Stimulated activated CD8-positive, alpha-beta memory T cell treated with anti-CD3 and anti-CD28 coated beads, Interleukin-4, amount 100 ng/mL, for 4 hours (primary cell): ENCODE measurements around the gene IKZF5.

Experiments
- DNase-seq, 2 donors: peaks; one replicate each; pipeline ENCODE4 v3.0.0-alpha.2; 2020; ENCODE audit warnings: low read depth in 2 of 2, low spot score in 1 of 2

IKZF5 gene

DNA sequence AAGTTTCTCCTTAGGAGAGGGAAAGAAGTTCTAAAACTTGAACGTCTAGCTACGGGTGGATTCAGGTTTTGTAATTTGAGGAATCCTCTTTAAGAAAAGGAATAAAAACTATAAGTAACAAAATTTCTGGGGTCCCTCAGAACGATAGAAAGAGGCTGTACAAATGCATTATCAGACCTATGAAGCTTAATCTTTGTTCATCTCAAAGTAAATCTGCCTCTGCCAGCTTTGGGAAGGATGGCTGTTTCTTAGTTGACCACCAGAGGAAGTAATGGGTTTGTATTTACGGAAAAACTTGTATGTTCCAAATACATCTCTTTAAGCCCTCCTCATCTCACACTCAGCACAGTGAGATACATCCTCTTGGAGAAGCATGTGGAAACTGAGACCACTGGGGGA is 27.5 kb downstream of the IKZF5 start:
- DNase-seq: no peak

- peak; percentile 77 to 79 for DNase-seq
Observed at GRCh38 chr10:122980209-122981065, 28.2 kb downstream of the IKZF5 start, which contains the start of gene PSTK. PSTK (plus strand) TSS chr10:122980401; CDS start chr10:122980480, 79 bp downstream.

GRCh38 chr10:122974543-122975064 is 34.0 kb downstream of the IKZF5 start:
- no peak for DNase-seq

DNA sequence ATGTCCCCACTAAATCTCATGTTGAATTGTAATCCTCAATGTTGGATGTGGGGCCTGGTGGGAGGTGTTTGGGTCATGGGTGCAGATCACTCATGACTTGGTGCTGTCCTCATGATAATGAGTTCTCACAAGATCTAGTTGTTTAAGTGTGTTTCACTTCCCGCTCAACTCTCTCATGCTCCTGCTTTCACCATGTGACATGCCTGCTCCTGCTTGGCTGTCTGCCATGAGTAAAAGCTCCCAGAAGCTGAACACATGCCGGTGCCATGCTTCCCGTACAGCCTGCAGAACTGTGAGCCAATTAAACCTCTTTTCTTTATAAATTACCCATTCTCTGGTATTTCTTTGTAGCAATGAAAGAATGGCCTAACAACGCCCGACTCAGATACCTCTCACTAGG is 34.6 kb downstream of the IKZF5 start:
- DNase-seq: no peak

GRCh38 chr10:122968698-122969097 is 39.9 kb downstream of the IKZF5 start:
- DNase-seq: no peak

GRCh38 chr10:122966879-122967278 is 41.7 kb downstream of the IKZF5 start:
- DNase-seq: no peak

DNA sequence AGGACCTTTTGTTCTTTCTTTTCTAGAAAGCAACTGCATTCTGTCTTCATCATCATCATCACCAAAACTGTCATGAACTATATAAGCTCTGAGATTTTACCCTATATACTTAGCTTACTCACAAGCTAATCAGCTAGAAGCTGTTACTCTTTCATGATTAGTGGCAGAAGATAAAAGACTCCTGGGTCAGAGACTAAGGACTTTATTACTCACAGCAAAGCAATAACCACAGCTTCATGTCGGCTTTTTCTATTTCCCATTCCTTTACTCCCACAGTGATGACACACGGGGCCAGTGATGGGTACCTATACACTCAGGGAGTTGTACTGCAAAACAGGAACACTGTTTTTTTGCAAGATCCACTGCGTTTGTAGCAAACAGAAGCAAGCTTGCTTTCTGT is 46.2 kb downstream of the IKZF5 start:
- no peak for DNase-seq

GRCh38 chr10:122957474-122957873 is 51.1 kb downstream of the IKZF5 start:
- no peak for DNase-seq

GRCh38 chr10:122955892-122956291 is 52.7 kb downstream of the IKZF5 start:
- DNase-seq: no peak

DNA sequence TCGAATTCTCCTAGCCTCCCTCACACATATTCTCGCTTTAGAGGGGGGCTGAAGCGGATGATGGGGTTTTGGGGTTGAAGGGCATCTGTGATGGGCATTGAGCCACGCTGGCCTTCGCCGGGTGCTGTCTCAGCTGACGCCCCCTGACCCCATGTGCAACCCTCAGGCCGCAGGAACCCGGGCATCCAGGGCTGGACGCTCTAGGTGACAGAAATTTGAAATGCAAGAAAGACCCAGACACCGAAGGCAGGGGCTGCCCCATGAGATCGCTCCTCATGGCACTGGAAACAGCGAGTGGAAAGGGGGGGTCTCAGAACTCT is 53.9 kb downstream of the IKZF5 start:
- no peak for DNase-seq

DNA sequence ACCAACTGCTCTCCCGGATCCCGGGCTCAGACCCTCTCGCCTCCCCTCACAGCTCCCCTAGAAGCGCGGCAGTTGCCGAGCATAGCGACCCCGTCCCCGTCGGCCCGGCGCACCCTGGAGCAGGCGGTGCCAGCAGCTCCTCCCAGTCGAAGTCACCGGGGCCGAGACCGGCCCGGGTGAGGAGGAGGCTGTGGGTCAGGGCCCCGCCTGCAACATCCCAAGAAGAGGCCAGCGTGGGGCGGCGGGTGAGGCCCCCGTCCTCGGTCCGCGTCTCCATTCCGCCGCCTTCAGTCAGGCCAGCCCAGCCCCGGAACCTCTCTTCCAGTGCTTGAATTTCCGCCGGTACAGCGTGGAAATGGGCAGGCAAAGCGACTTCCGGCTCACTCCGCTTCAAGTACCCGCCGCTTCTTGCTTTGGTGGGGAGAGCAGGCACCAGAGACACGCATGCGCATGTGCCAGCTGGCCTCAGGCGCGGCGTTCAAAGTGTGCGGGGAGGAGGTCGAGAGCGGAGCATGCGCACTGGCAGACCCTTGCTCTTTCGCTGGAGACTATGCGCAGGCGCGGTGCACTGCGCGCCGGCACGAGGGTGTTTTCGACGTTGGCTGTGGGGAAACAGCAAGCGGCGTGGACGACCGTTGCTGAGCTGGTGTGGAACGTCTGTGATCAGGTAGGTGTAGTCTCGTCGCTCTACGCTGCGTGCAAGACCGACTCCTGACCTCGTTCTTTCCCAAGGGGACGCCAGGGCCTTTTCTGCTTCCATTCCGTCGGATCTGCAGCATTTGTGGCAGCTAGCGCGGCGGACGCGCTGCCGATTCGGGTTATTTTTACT is 54.5 kb downstream of the IKZF5 start, which contains the start of gene C10orf88:
Gene C10orf88 (minus strand): TSS at position 326 of the 829 bp plus-strand sequence. CDS start 49 bp downstream, at position 277.
- DNase-seq: peak; percentile 91 to 95

DNA sequence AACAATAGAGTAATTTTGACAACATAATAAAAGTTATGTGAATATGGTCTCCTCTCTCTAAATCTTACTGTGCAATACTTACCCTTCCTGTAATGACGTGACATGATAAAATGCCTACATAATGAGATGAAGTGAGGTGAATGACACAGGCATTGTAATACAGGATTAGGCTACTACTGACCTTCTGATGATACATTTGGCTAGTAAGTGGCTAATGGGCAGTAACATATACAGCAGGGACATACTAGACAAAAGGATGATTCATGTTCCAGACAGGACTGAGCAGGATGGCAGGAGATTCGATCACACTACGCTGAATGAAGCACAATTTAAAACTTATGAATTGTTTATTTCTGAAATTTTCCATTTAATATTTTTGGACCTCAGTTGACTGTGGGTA is 59.3 kb downstream of the IKZF5 start:
- DNase-seq: no peak
